OCI-LY7 (cell line): Measurements from ENCODE around the gene GPR119. TPM values are rescaled to one million over a fixed set of nuclear protein-coding genes. Genes with fewer than 3 reads are reported as not detected.

Experiments
- BruUV-seq: library from RNA; stranded (reverse); fragments of 400-500 nt; replicated peaks from 2 replicates; lab custom pipeline; 2021; lab: Mats Ljungman, UMichigan
- CTCF ChIA-PET: fragments of 300-600 bp; sonication (Branson Sonifier 250); formaldehyde crosslinking; loops from one replicate; lab custom pipeline; 2022; ENCODE audit warnings: antibody characterized with exemption; ENCODE audit not compliant: unreplicated experiment; lab: Charles Lee
- POLR2A ChIA-PET: fragments of 300-600 bp; sonication (Branson Sonifier 250); formaldehyde crosslinking; loops from one replicate; lab custom pipeline; 2022; ENCODE audit warnings: antibody characterized with exemption; lab: Charles Lee
- DNase-seq: peaks from one replicate; pipeline ENCODE4 v3.0.0-alpha.2; 2015; ENCODE audit warnings: low spot score
- H2AFZ ChIP-seq: fragments of 200-600 bp; sonication (generic), shearing (Covaris generic); 2 replicates; pipeline ENCODE4 v1.6.1; 2014; ENCODE audit warnings: mild to moderate bottlenecking, antibody characterized with exemption, low read length, moderate library complexity
- H3K27ac ChIP-seq: fragments of 200-600 bp; sonication (generic); 2 replicates; pipeline ENCODE4 v1.5.1; 2014; ENCODE audit warnings: mixed run types, low read depth, mild to moderate bottlenecking, moderate library complexity, low read length, inconsistent platforms; ENCODE audit not compliant: poor library complexity, severe bottlenecking
- H3K36me3 ChIP-seq: fragments of 200-600 bp; sonication (generic); 2 replicates; pipeline ENCODE4 v1.6.1; 2014; ENCODE audit warnings: mild to moderate bottlenecking, antibody characterized with exemption, low read length, moderate library complexity, mixed read lengths; ENCODE audit not compliant: insufficient read depth
- H3K4me1 ChIP-seq: fragments of 200-600 bp; sonication (generic); 2 replicates; pipeline ENCODE4 v1.5.1; 2014; ENCODE audit warnings: mild to moderate bottlenecking, low read length; ENCODE audit not compliant: insufficient read depth, poor library complexity, severe bottlenecking
- H3K4me2 ChIP-seq: fragments of 200-600 bp; sonication (generic); 2 replicates; pipeline ENCODE4 v1.6.1; 2014; ENCODE audit warnings: mild to moderate bottlenecking, low read length
- H3K4me3 ChIP-seq: fragments of 200-600 bp; sonication (generic); 2 replicates; pipeline ENCODE4 v1.5.1; 2014; ENCODE audit warnings: mild to moderate bottlenecking, low read depth, low read length; ENCODE audit not compliant: poor library complexity, severe bottlenecking
- H3K79me2 ChIP-seq: fragments of 200-600 bp; sonication (generic); 2 replicates; pipeline ENCODE4 v1.6.1; 2016; ENCODE audit warnings: low read depth, mild to moderate bottlenecking, low read length, moderate library complexity, mixed read lengths; ENCODE audit not compliant: insufficient read depth
- H3K9me2 ChIP-seq: fragments of 200-600 bp; sonication (generic); 2 replicates; pipeline ENCODE4 v1.6.1; 2016; ENCODE audit warnings: mild to moderate bottlenecking, low read length, mixed read lengths; ENCODE audit not compliant: insufficient read depth
- H3K9me3 ChIP-seq: fragments of 200-600 bp; sonication (generic); 2 replicates; pipeline ENCODE4 v1.6.1; 2014; ENCODE audit warnings: mild to moderate bottlenecking, mixed run types, low read length, mixed read lengths
- H4K20me1 ChIP-seq: fragments of 200-600 bp; sonication (generic); 2 replicates; pipeline ENCODE4 v1.6.1; 2014; ENCODE audit warnings: mild to moderate bottlenecking, antibody characterized with exemption, low read length, moderate library complexity, mixed read lengths; ENCODE audit not compliant: insufficient read depth
- CTCF ChIP-seq: fragments of 200-600 bp; sonication (generic); conservative IDR thresholded peaks from 2 replicates; pipeline ENCODE4 v1.5.1; 2014; ENCODE audit warnings: mild to moderate bottlenecking, antibody characterized with exemption, low read length, moderate library complexity, mixed read lengths
- EZH2phosphoT487 ChIP-seq: fragments of 200-600 bp; sonication (generic); IDR thresholded peaks from 2 replicates; pipeline ENCODE4 v1.6.1; 2018; ENCODE audit warnings: low read depth, borderline replicate concordance, mild to moderate bottlenecking, mixed run types, antibody characterized with exemption, low read length, moderate library complexity, mixed read lengths
- intact Hi-C: fragments of 100-400 bp; cut with micrococcal nuclease; formaldehyde crosslinking; loops from one replicate; pipeline ENCODE4 v1.10.0; 2022; ENCODE audit not compliant: unreplicated experiment
- total RNA-seq, 2 experiments: library from RNA; depleted of rRNA in 1 of 2; stranded (reverse); fragments of >200 nt in 1 of 2; shearing (Covaris generic) in 1 of 2; gene quantifications; 2 replicates each; pipeline ENCODE4 v1.2.3, GENCODE V29; 2014 to 2022

GPR119 gene
- total RNA-seq, 2 experiments from 2014 or later: not detected

GRCh38 chrX:130393451-130394074, 8.1 kb upstream of the GPR119 start:
- intact Hi-C loops: loop anchor here (5.0 kb wide), 1 partner anchor 524 kb away; no protein-coding TSS in a partner anchor
- no peaks in the 10 kb centered on the region for H3K36me3 ChIP-seq
- no peak overlapping the region for H3K4me2 ChIP-seq
- no TSS peak for BruUV-seq
- H3K9me3 ChIP-seq: no peaks in the 10 kb centered on the region
- H3K27ac ChIP-seq: no peak overlapping the region
- no peak overlapping the region for H2AFZ ChIP-seq
- no peaks in the 10 kb centered on the region for H3K79me2 ChIP-seq
- DNase-seq: peak; percentile 23
- H4K20me1 ChIP-seq: no peaks in the 10 kb centered on the region
- POLR2A ChIA-PET: interaction anchor here (0.5 kb wide), 1 partner anchor 55 kb away, joined by 4 read pairs; no protein-coding TSS in a partner anchor
- no peaks in the 10 kb centered on the region for H3K4me1 ChIP-seq
- H3K9me2 ChIP-seq: no peaks in the 10 kb centered on the region
- TF ChIP-seq EZH2phosphoT487 (no peak), CTCF (peak; percentile 68)
- no peak overlapping the region for H3K4me3 ChIP-seq
- CTCF ChIA-PET: no interaction called here

GRCh38 chrX:130386408-130386808, 934 bp upstream of the GPR119 start:
- no peak overlapping the region for H3K27ac ChIP-seq
- H3K79me2 ChIP-seq: no peaks in the 10 kb centered on the region
- no peak overlapping the region for H3K4me3 ChIP-seq
- ChIA-PET CTCF (no interaction called here), POLR2A (interaction anchor here (1.3 kb wide), 1 partner anchor 11 kb away, joined by 4 read pairs; no protein-coding TSS in a partner anchor)
- no peaks in the 10 kb centered on the region for H3K36me3 ChIP-seq
- DNase-seq: no peak
- intact Hi-C loops: no loop called here
- TF ChIP-seq EZH2phosphoT487 (no peak), CTCF (no peak)
- H3K4me2 ChIP-seq: no peak overlapping the region
- no peak overlapping the region for H2AFZ ChIP-seq
- BruUV-seq: no TSS peak
- no peaks in the 10 kb centered on the region for H3K4me1 ChIP-seq
- no peaks in the 10 kb centered on the region for H3K9me3 ChIP-seq
- H4K20me1 ChIP-seq: no peaks in the 10 kb centered on the region
- no peaks in the 10 kb centered on the region for H3K9me2 ChIP-seq

GRCh38 chrX:130378024-130378669, 7.3 kb downstream of the GPR119 start:
- Histone ChIP-seq H3K36me3 (no peaks in the 10 kb centered on the region), H3K4me3 (no peak overlapping the region), H4K20me1 (no peaks in the 10 kb centered on the region), H3K79me2 (no peaks in the 10 kb centered on the region), H2AFZ (no peak overlapping the region), H3K4me1 (no peaks in the 10 kb centered on the region), H3K9me3 (no peaks in the 10 kb centered on the region), H3K4me2 (no peak overlapping the region), H3K27ac (no peak overlapping the region), H3K9me2 (no peaks in the 10 kb centered on the region)
- BruUV-seq: no TSS peak
- ChIA-PET CTCF (no interaction called here), POLR2A (interaction anchor here (0.8 kb wide), 1 partner anchor 19 kb away, joined by 5 read pairs; no protein-coding TSS in a partner anchor)
- intact Hi-C loops: no loop called here
- TF ChIP-seq CTCF: no peak
- no peak for TF ChIP-seq EZH2phosphoT487
- DNase-seq: no peak
